Vagina (tissue), 2 donors: ENCODE data around the gene SEMA4B. TPM values are rescaled to one million over a fixed set of nuclear protein-coding genes. Genes with fewer than 3 reads are reported as not detected.
A peak's percentile ranks its signal among the peaks of the same experiment; 100 is the strongest.

Source experiments
- DNase-seq, 2 donors: peaks; one replicate each; pipeline ENCODE4 v3.0.0-alpha.2; 2017; ENCODE audit errors: extremely low spot score in 2 of 2
- H3K27ac ChIP-seq: fragments of 200-600 bp; sonication (generic); one replicate; pipeline ENCODE4 v1.5.1; 2019
- H3K27me3 ChIP-seq: fragments of 200-600 bp; sonication (generic); one replicate; pipeline ENCODE4 v1.5.1; 2019
- H3K36me3 ChIP-seq, 2 donors: fragments of 200-600 bp; sonication (generic); one replicate each; pipeline ENCODE4 v1.5.1; 2017 to 2019
- H3K4me1 ChIP-seq: fragments of 200-600 bp; sonication (generic); one replicate; pipeline ENCODE4 v1.5.1; 2019
- H3K4me3 ChIP-seq, 2 donors: fragments of 200-600 bp; sonication (generic); 1 replicate in 1 of 2; 2 replicates in 1 of 2; pipeline ENCODE4 v1.5.1; 2016 to 2019
- H3K9me3 ChIP-seq: fragments of 200-600 bp; sonication (generic); one replicate; pipeline ENCODE4 v1.5.1; 2019
- CTCF ChIP-seq, 3 experiments: fragments of 450-650 bp in 2 of 3; fragments of 200-600 bp in 1 of 3; sonication (generic) in 1 of 3; IDR thresholded peaks; one replicate each; pipeline ENCODE4 v1.5.1; 2017 to 2019; ENCODE audit warnings: antibody characterized with exemption in 3 of 3, mild to moderate bottlenecking in 2 of 3, moderate library complexity in 2 of 3
- POLR2A ChIP-seq, 2 donors: fragments of 450-650 bp; IDR thresholded peaks; one replicate each; pipeline ENCODE4 v1.6.1; 2017; ENCODE audit warnings: antibody characterized with exemption in 2 of 2, mild to moderate bottlenecking in 2 of 2, moderate library complexity in 2 of 2
- POLR2AphosphoS5 ChIP-seq, 2 donors: sonication (generic); formaldehyde crosslinking; IDR thresholded peaks; one replicate each; pipeline ENCODE4 v1.9.0; 2017; ENCODE audit warnings: antibody characterized with exemption in 2 of 2, mild to moderate bottlenecking in 2 of 2, low read depth in 1 of 2; ENCODE audit not compliant: insufficient read depth in 1 of 2
- intact Hi-C: fragments of 100-400 bp; cut with DNase I; formaldehyde crosslinking; loops from one replicate; pipeline ENCODE4 v1.15.1; 2023
- total RNA-seq: library from RNA; depleted of rRNA; stranded (reverse); fragments of >200 nt; gene quantifications from one replicate; pipeline ENCODE4 v1.2.3, GENCODE V29; 2016

SEMA4B gene
- total RNA-seq, 1 donor from 2014 or later: 205 TPM

GRCh38 chr15:90205886-90206285 is 4.8 kb downstream of the SEMA4B start:
- Histone ChIP-seq H3K27ac (no peak overlapping the region), H3K4me1 (peaks cover 72% of the 10 kb centered on the region), H3K27me3 (no peaks in the 10 kb centered on the region), H3K4me3 (no peak overlapping the region), H3K36me3 (no peaks in the 10 kb centered on the region), H3K9me3 (no peaks in the 10 kb centered on the region)
- intact Hi-C loops: no loop called here
- TF ChIP-seq POLR2AphosphoS5 (IDR thresholded peaks at IDR 0.05; ENCODE audit: insufficient read depth in 1 of 2, low read depth in 1 of 2): no peak
- no peak for TF ChIP-seq CTCF (IDR thresholded peaks at IDR 0.05)
- TF ChIP-seq POLR2A (IDR thresholded peaks at IDR 0.05): no peak
- DNase-seq: no peak

- H3K4me1 ChIP-seq: peaks cover 77% of the 10 kb centered on the region
- H3K36me3 ChIP-seq: no peaks in the 10 kb centered on the region
- TF ChIP-seq CTCF (IDR thresholded peaks at IDR 0.05) (no peak), POLR2A (IDR thresholded peaks at IDR 0.05) (no peak), POLR2AphosphoS5 (IDR thresholded peaks at IDR 0.05; ENCODE audit: insufficient read depth in 1 of 2, low read depth in 1 of 2) (no peak)
- intact Hi-C loops: no loop called here
- no peak overlapping the region for H3K27ac ChIP-seq
- no peaks in the 10 kb centered on the region for H3K27me3 ChIP-seq
- DNase-seq: no peak
- no peak overlapping the region for H3K4me3 ChIP-seq
- H3K9me3 ChIP-seq: no peaks in the 10 kb centered on the region
Observed at GRCh38 chr15:90207252-90207651, 6.1 kb downstream of the SEMA4B start.

- intact Hi-C loops: no loop called here
Observed at GRCh38 chr15:90208356-90208755, 7.2 kb downstream of the SEMA4B start.

GRCh38 chr15:90209591-90209990 is 8.5 kb downstream of the SEMA4B start:
- intact Hi-C loops: no loop called here
- no peaks in the 10 kb centered on the region for H3K36me3 ChIP-seq

More at GRCh38 chr15:90208356-90208755, 7.2 kb downstream of the SEMA4B start:
- no peak for TF ChIP-seq POLR2AphosphoS5 (IDR thresholded peaks at IDR 0.05; ENCODE audit: insufficient read depth in 1 of 2, low read depth in 1 of 2)
- TF ChIP-seq CTCF (IDR thresholded peaks at IDR 0.05): no peak
- TF ChIP-seq POLR2A (IDR thresholded peaks at IDR 0.05): no peak
- no peak for DNase-seq
- Histone ChIP-seq H3K36me3 (no peaks in the 10 kb centered on the region), H3K4me3 (no peak overlapping the region), H3K9me3 (no peaks in the 10 kb centered on the region), H3K27me3 (no peaks in the 10 kb centered on the region), H3K27ac (no peak overlapping the region), H3K4me1 (peaks cover 77% of the 10 kb centered on the region)

More at GRCh38 chr15:90209591-90209990, 8.5 kb downstream of the SEMA4B start:
- H3K9me3 ChIP-seq: no peaks in the 10 kb centered on the region
- peaks cover 72% of the 10 kb centered on the region for H3K4me1 ChIP-seq
- TF ChIP-seq POLR2A (IDR thresholded peaks at IDR 0.05): no peak
- no peak for TF ChIP-seq POLR2AphosphoS5 (IDR thresholded peaks at IDR 0.05; ENCODE audit: insufficient read depth in 1 of 2, low read depth in 1 of 2)
- no peak for TF ChIP-seq CTCF (IDR thresholded peaks at IDR 0.05)
- no peak overlapping the region for H3K4me3 ChIP-seq
- no peak for DNase-seq
- H3K27me3 ChIP-seq: no peaks in the 10 kb centered on the region
- H3K27ac ChIP-seq: peak overlapping the region; percentile 66
